ENCODE results near the gene NLGN4X.

DNA sequence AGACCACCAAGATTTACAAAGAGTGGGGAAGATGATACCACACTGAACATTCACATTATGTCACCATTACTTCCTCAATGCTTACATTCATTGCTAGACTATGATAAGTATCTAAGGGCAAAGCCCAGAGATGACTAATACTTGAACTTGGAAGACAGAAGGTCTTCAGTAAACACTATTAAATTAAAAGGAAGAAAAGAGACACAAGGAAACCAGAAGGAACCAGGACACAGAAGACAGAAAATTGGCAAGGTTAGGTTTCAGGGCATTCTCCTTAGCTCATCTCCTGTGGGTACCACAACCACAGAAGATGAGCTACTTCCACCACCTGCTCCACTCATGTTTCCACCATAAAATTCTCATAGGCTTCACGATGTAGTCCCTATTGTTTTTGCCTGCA lies 64.9 kb downstream of the NLGN4X start:
- TF ChIP-seq, protein P1, sequence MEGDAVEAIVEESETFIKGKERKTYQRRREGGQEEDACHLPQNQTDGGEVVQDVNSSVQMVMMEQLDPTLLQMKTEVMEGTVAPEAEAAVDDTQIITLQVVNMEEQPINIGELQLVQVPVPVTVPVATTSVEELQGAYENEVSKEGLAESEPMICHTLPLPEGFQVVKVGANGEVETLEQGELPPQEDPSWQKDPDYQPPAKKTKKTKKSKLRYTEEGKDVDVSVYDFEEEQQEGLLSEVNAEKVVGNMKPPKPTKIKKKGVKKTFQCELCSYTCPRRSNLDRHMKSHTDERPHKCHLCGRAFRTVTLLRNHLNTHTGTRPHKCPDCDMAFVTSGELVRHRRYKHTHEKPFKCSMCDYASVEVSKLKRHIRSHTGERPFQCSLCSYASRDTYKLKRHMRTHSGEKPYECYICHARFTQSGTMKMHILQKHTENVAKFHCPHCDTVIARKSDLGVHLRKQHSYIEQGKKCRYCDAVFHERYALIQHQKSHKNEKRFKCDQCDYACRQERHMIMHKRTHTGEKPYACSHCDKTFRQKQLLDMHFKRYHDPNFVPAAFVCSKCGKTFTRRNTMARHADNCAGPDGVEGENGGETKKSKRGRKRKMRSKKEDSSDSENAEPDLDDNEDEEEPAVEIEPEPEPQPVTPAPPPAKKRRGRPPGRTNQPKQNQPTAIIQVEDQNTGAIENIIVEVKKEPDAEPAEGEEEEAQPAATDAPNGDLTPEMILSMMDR (IDR thresholded peaks at IDR 0.05; ENCODE audit: insufficient read depth, low read length), result no peak
- no peak for TF ChIP-seq SPI1 (IDR thresholded peaks at IDR 0.05; ENCODE audit: borderline replicate concordance, low read depth)
